ENCODE results near the gene IP6K3. TPM values are rescaled to one million over a fixed set of nuclear protein-coding genes. Genes with fewer than 3 reads are reported as not detected.

IP6K3 gene
- polyA plus RNA-seq, 3 donors: not detected

DNA sequence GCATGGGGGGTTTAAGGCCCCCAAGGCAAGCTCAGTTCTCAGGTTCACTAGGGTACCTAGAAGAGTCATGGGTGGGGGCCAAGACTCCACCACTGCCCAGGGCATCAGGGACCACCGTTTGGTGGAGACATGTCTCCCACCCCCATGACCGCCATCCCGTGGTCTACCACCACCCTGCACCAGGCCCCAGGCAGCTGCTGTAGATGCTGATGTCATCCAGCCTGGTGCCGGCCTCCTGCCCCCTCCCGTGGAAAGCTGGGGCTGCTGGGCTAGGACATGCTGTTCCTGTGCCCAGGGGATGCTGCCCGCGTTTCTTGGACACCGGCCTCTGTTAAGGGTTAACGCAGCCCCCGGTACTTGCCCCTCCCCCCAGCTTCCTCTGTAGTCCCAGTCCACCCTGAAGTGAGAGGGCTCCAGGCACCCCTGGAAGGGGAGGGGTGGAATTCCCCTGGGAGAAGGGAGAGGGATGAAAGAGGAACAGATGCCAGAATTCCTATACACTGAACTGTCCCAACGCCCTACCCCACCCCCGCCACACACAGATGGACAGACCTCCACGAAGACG is 587 bp downstream of the IP6K3 start:
- H3K9me3 Mint-ChIP-seq: no peaks in the 10 kb centered on the region
- TF ChIP-seq, protein P1, sequence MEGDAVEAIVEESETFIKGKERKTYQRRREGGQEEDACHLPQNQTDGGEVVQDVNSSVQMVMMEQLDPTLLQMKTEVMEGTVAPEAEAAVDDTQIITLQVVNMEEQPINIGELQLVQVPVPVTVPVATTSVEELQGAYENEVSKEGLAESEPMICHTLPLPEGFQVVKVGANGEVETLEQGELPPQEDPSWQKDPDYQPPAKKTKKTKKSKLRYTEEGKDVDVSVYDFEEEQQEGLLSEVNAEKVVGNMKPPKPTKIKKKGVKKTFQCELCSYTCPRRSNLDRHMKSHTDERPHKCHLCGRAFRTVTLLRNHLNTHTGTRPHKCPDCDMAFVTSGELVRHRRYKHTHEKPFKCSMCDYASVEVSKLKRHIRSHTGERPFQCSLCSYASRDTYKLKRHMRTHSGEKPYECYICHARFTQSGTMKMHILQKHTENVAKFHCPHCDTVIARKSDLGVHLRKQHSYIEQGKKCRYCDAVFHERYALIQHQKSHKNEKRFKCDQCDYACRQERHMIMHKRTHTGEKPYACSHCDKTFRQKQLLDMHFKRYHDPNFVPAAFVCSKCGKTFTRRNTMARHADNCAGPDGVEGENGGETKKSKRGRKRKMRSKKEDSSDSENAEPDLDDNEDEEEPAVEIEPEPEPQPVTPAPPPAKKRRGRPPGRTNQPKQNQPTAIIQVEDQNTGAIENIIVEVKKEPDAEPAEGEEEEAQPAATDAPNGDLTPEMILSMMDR (IDR thresholded peaks at IDR 0.05): no peak
- WGBS (ENCODE audit: insufficient coverage): 57% methylated on average over 9 of the region's 14 CpGs
- no peak overlapping the region for H3K9ac ChIP-seq (ENCODE audit: insufficient read depth, low read length, poor library complexity, severe bottlenecking)
- H3K27me3 ChIP-seq (ENCODE audit: control insufficient read depth in 2 of 2, insufficient read depth in 2 of 2, low read length in 2 of 2): no peaks in the 10 kb centered on the region
- no peak overlapping the region for H3K27ac ChIP-seq (ENCODE audit: low read depth in 1 of 2, low read length in 2 of 2)
- H3K36me3 Mint-ChIP-seq: no peaks in the 10 kb centered on the region
- no peak overlapping the region for H3K27ac Mint-ChIP-seq
- no peak overlapping the region for H2AFZ ChIP-seq (ENCODE audit: insufficient read depth, low read depth, low read length, poor library complexity, severe bottlenecking)
- no peaks in the 10 kb centered on the region for H3K79me2 ChIP-seq (ENCODE audit: insufficient read depth, low read length)
- peaks cover 11% of the 10 kb centered on the region for H3K4me1 Mint-ChIP-seq
- no peak overlapping the region for H3K4me3 Mint-ChIP-seq
- no peak overlapping the region for H3K4me3 ChIP-seq (replicated peaks in 1 of 3; ENCODE audit: low read depth in 2 of 3, low read length in 3 of 3)
- peaks cover 4 to 15% (median 4%) of the 10 kb centered on the region in 3 donors for H3K27me3 Mint-ChIP-seq (ENCODE audit: low read depth in 3 of 3)
- DNase-seq: no peak
- H3K4me2 ChIP-seq (replicated peaks; ENCODE audit: extremely low read depth, low read length, poor library complexity, severe bottlenecking): no peak overlapping the region
- intact Hi-C loops (cut with micrococcal nuclease): no loop called here
- H3K9me3 ChIP-seq (replicated peaks in 1 of 2; ENCODE audit: control insufficient read depth in 1 of 2, insufficient read depth in 1 of 2, low read length in 2 of 2): no peaks in the 10 kb centered on the region
- H3K36me3 ChIP-seq (replicated peaks in 1 of 2; ENCODE audit: control insufficient read depth in 1 of 2, insufficient read depth in 2 of 2, low read length in 2 of 2): no peaks in the 10 kb centered on the region
- H3K4me1 ChIP-seq (ENCODE audit: control insufficient read depth in 1 of 2, insufficient read depth in 2 of 2, low read length in 2 of 2): no peaks in the 10 kb centered on the region
- H4K20me1 ChIP-seq (ENCODE audit: insufficient read depth, low read length): no peaks in the 10 kb centered on the region

DNA sequence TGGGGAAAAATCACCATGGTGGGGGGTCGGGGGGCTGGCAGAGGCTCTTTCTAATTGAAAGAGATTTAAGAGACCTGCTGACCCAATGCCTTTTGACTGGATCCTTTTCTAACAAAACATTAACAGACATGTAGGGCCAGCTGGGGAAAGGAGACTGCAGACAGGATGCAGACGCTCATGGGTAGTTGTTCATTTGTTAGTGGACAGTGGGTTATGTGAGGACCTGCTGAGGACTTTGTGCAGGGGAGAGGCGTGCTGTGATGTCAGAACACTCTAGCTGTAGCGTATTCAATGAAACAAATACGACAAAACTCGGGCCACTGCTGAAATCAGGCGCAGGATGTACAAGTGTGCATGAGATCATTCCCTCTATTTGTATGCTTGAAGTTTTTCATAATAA is 1.2 kb downstream of the IP6K3 start:
- H3K79me2 ChIP-seq (ENCODE audit: insufficient read depth, low read length): no peaks in the 10 kb centered on the region
- Mint-ChIP-seq H3K36me3 (no peaks in the 10 kb centered on the region), H3K4me3 (no peak overlapping the region), H3K27me3 (ENCODE audit: low read depth in 3 of 3) (peaks cover 4 to 15% (median 4%) of the 10 kb centered on the region in 3 donors), H3K27ac (no peak overlapping the region), H3K4me1 (peaks cover 6% of the 10 kb centered on the region), H3K9me3 (no peaks in the 10 kb centered on the region)
- H3K4me1 ChIP-seq (ENCODE audit: control insufficient read depth in 1 of 2, insufficient read depth in 2 of 2, low read length in 2 of 2): peaks cover 0 to under 1% of the 10 kb centered on the region in 2 donors
- H3K36me3 ChIP-seq (replicated peaks in 1 of 2; ENCODE audit: control insufficient read depth in 1 of 2, insufficient read depth in 2 of 2, low read length in 2 of 2): no peaks in the 10 kb centered on the region
- no peak overlapping the region for H3K9ac ChIP-seq (ENCODE audit: insufficient read depth, low read length, poor library complexity, severe bottlenecking)
- no peaks in the 10 kb centered on the region for H3K9me3 ChIP-seq (replicated peaks in 1 of 2; ENCODE audit: control insufficient read depth in 1 of 2, insufficient read depth in 1 of 2, low read length in 2 of 2)
- DNase-seq: no peak
- H4K20me1 ChIP-seq (ENCODE audit: insufficient read depth, low read length): no peaks in the 10 kb centered on the region
- no peak overlapping the region for H3K4me3 ChIP-seq (replicated peaks in 1 of 3; ENCODE audit: low read depth in 2 of 3, low read length in 3 of 3)
- no peak overlapping the region for H3K27ac ChIP-seq (ENCODE audit: low read depth in 1 of 2, low read length in 2 of 2)
- intact Hi-C loops (cut with micrococcal nuclease): no loop called here
- no peaks in the 10 kb centered on the region for H3K27me3 ChIP-seq (ENCODE audit: control insufficient read depth in 2 of 2, insufficient read depth in 2 of 2, low read length in 2 of 2)
- 95% methylated on average over 6 of the region's 7 CpGs for WGBS (ENCODE audit: insufficient coverage)
- no peak overlapping the region for H2AFZ ChIP-seq (ENCODE audit: insufficient read depth, low read depth, low read length, poor library complexity, severe bottlenecking)
- H3K4me2 ChIP-seq (replicated peaks; ENCODE audit: extremely low read depth, low read length, poor library complexity, severe bottlenecking): no peak overlapping the region
- TF ChIP-seq, protein P1 (IDR thresholded peaks at IDR 0.05): no peak

Data from CD14-positive monocyte (primary cell).